Upper lobe of left lung (tissue), 6 donors: ENCODE results near the gene CSF2RB. TPM values are rescaled to one million over a fixed set of nuclear protein-coding genes. Genes with fewer than 3 reads are reported as not detected.

Experiments used
- ATAC-seq, 2 donors: fragments of 200-7000 bp; cut with Tn5 transposase; one replicate each; pipeline ENCODE4 v1.9.1; 2022; ENCODE audit warnings: mild to moderate bottlenecking in 2 of 2, moderate library complexity in 2 of 2; ENCODE audit not compliant: low FRiP score in 2 of 2
- DNase-seq, 2 donors: peaks; one replicate each; pipeline ENCODE4 v3.0.0-alpha.2; 2019 to 2020
- H3K27ac ChIP-seq, 4 donors: fragments of 200-600 bp; sonication (generic); one replicate each; pipeline ENCODE4 v1.5.1; 2016 to 2019
- H3K27me3 ChIP-seq, 4 donors: fragments of 200-600 bp; sonication (generic); one replicate each; pipeline ENCODE4 v1.5.1; 2017 to 2019
- H3K36me3 ChIP-seq, 4 donors: fragments of 200-600 bp; sonication (generic); one replicate each; pipeline ENCODE4 v1.5.1; 2016 to 2019
- H3K4me1 ChIP-seq, 4 donors: fragments of 200-600 bp; sonication (generic); one replicate each; pipeline ENCODE4 v1.5.1; 2018 to 2019
- H3K4me3 ChIP-seq, 4 donors: fragments of 200-600 bp; sonication (generic); one replicate each; pipeline ENCODE4 v1.5.1; 2017 to 2019; ENCODE audit warnings: mild to moderate bottlenecking in 2 of 4, moderate library complexity in 1 of 4
- H3K9me3 ChIP-seq, 4 donors: fragments of 200-600 bp; sonication (generic); one replicate each; pipeline ENCODE4 v1.5.1; 2018 to 2019
- CTCF ChIP-seq, 6 experiments: fragments of 450-650 bp in 4 of 6; fragments of 200-600 bp in 2 of 6; sonication (generic) in 2 of 6; IDR thresholded peaks; one replicate each; pipeline ENCODE4 v1.5.1; 2016 to 2019; ENCODE audit warnings: antibody characterized with exemption in 6 of 6
- EP300 ChIP-seq, 4 donors: sonication (generic); formaldehyde crosslinking; IDR thresholded peaks; one replicate each; pipeline ENCODE4 v1.5.1; 2017; ENCODE audit warnings: antibody characterized with exemption in 4 of 4, control low read depth in 2 of 4
- POLR2A ChIP-seq, 4 donors: fragments of 450-650 bp; IDR thresholded peaks; one replicate each; pipeline ENCODE4 v1.5.1; 2016 to 2017; ENCODE audit warnings: antibody characterized with exemption in 4 of 4, mild to moderate bottlenecking in 2 of 4
- POLR2AphosphoS5 ChIP-seq, 2 donors: sonication (generic); formaldehyde crosslinking; IDR thresholded peaks; one replicate each; pipeline ENCODE4 v1.5.1; 2017; ENCODE audit warnings: antibody characterized with exemption in 2 of 2
- WGBS, 2 donors: methylation state at CpG; one replicate each; pipeline ENCODE4 v1.1.5; 2017 to 2018; 5-methylcytosine and 5-hydroxymethylcytosine counted together
- total RNA-seq, 6 donors: library from RNA; depleted of rRNA in 4 of 6; stranded (reverse); fragments of >200 nt in 4 of 6; gene quantifications; one replicate each; pipeline versions ENCODE4 v1.1.0 to v1.2.1, GENCODE V29; 2016 to 2021
- donor health status: DM: no; HTN: no; CAD: no; lungs with moderate emphysema.
- donor health status: DM: no; HTN: yes; CAD: no; lungs with severe emphysema.

Gene CSF2RB
- total RNA-seq, 6 donors from 2014 or later, result 8.2 to 43.0 (median 24.2) TPM

DNA sequence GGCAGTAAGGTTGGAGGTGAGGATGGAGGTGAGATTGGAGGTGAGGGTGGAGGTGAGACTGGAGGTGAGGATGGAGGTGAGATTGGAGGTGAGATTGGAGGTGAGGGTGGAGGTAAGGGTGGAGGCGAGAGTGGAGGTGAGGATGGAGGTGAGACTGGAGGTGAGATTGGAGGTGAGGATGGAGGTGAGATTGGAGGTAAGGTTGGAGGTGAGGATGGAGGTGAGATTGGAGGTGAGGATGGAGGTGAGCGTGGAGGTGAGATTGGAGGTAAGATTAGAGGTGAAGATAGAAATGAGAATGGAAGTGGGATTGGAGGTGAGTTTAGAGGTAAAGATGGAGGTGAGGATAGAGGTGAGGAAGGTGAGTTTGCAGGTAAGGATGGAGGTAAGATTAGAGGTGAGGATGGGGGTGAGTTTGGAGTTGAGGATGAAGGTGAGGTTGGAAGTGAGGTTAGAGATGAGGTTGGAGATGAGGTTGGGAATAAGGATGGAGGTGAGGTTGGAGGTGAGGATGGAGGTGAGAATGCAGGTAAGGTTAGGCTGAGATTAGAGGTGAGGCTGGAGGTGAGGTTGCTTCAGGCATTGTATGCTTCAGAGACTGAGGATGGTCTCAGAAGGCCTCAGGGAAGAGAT lies 40.4 kb upstream of the CSF2RB start:
- ATAC-seq (no peak), DNase-seq (no peak)
- H3K27ac ChIP-seq, result peak overlapping the region; percentile 79 to 89 (median 85)
- H3K4me1 ChIP-seq, result peaks cover 16 to 22% (median 21%) of the 10 kb centered on the region in 4 donors
- H3K36me3 ChIP-seq, result peaks cover 0 to 14% (median 3%) of the 10 kb centered on the region in 4 donors
- H3K4me3 ChIP-seq, result no peak overlapping the region
- no peak for TF ChIP-seq POLR2AphosphoS5 (IDR thresholded peaks at IDR 0.05)
- TF ChIP-seq CTCF (IDR thresholded peaks at IDR 0.05), result no peak
- TF ChIP-seq POLR2A (IDR thresholded peaks at IDR 0.05), result no peak
- no peak for TF ChIP-seq EP300 (IDR thresholded peaks at IDR 0.05)
- H3K27me3 ChIP-seq, result no peaks in the 10 kb centered on the region
- H3K9me3 ChIP-seq, result no peaks in the 10 kb centered on the region
- WGBS, 2 donors, result 84 to 89% methylated on average over 2 of the region's 2 CpGs

GRCh38 chr22:36873614-36874308 lies 39.7 kb upstream of the CSF2RB start:
- ATAC-seq, result peak; percentile 79 to 84
- no peak overlapping the region for H3K4me3 ChIP-seq
- no peak for TF ChIP-seq POLR2A (IDR thresholded peaks at IDR 0.05)
- TF ChIP-seq EP300 (IDR thresholded peaks at IDR 0.05), result peak in 2 of 4 donors; percentile 29 to 58
- TF ChIP-seq POLR2AphosphoS5 (IDR thresholded peaks at IDR 0.05), result peak; percentile 30 to 49
- peak; percentile 35 to 81 (median 74) for TF ChIP-seq CTCF (IDR thresholded peaks at IDR 0.05)
- WGBS, 2 donors, result 18 to 31% methylated on average over 5 to 6 of the region's 6 CpGs
- no peaks in the 10 kb centered on the region for H3K9me3 ChIP-seq
- DNase-seq, result peak in 1 of 2 donors; percentile 81
- H3K4me1 ChIP-seq, result peaks cover 16 to 22% (median 21%) of the 10 kb centered on the region in 4 donors
- peaks cover 0 to 14% (median 3%) of the 10 kb centered on the region in 4 donors for H3K36me3 ChIP-seq
- H3K27me3 ChIP-seq, result no peaks in the 10 kb centered on the region
- H3K27ac ChIP-seq, result peak overlapping the region; percentile 79 to 89 (median 85)

DNA sequence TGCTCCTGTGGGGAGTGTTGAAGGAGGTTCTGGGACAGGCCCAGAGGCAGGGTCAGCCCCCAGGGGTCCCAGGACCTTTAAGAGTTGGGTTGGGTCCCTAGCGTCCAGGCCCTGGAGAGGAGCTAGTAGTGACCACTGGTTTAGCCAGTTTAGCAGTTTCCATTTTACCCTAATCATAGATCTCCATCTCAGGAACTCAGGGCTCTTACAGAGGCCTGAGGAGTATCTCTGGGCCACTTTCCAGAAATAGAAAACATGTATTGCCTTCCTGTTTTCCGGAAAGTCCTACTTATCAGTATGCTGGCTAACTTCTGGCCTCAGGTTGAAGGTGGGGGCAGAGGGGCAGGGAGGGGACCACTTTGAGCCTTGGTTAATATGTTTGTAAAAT lies 39.1 kb upstream of the CSF2RB start:
- no peak overlapping the region for H3K4me3 ChIP-seq
- no peaks in the 10 kb centered on the region for H3K9me3 ChIP-seq
- ATAC-seq (peak in 1 of 2 donors; percentile 5), DNase-seq (no peak)
- H3K27ac ChIP-seq, result peak overlapping the region; percentile 79 to 89 (median 85)
- TF ChIP-seq EP300 (IDR thresholded peaks at IDR 0.05) (no peak), POLR2A (IDR thresholded peaks at IDR 0.05) (no peak), CTCF (IDR thresholded peaks at IDR 0.05) (no peak), POLR2AphosphoS5 (IDR thresholded peaks at IDR 0.05) (no peak)
- no peaks in the 10 kb centered on the region for H3K27me3 ChIP-seq
- 45 to 54% methylated on average over 2 of the region's 2 CpGs for WGBS, 2 donors
- H3K36me3 ChIP-seq, result peaks cover 0 to 14% (median 3%) of the 10 kb centered on the region in 4 donors
- peaks cover 16 to 22% (median 21%) of the 10 kb centered on the region in 4 donors for H3K4me1 ChIP-seq

- peak overlapping the region; percentile 79 to 89 (median 85) for H3K27ac ChIP-seq
- 81 to 91% methylated on average over 8 to 9 of the region's 9 CpGs for WGBS, 2 donors
- H3K36me3 ChIP-seq, result peaks cover 0 to 14% (median 3%) of the 10 kb centered on the region in 4 donors
These were observed 38.7 kb upstream of the CSF2RB start for GRCh38 chr22:36874736-36875135.

DNA sequence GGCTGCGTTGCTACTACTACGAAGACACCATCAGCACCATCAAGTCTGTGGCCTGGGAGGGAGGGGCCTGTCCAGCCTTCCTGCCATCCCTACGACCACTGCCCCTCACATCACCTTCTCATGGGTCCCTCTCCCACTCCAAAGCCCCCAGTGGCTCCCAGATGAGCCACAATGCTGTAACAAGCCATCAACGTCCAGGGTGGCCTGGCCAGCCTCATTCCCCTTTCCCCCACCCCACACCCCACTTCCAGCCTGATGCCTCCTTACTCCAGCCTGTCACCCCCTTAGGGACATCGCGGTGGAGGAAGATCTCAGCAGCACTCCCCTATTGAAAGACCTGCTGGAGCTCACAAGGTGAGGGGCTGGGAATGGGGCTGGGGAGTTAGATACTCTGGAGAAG lies 37.7 kb upstream of the CSF2RB start:
- Histone ChIP-seq H3K4me3 (no peak overlapping the region), H3K27ac (no peak overlapping the region), H3K9me3 (no peaks in the 10 kb centered on the region), H3K27me3 (no peaks in the 10 kb centered on the region), H3K36me3 (peaks cover 0 to 14% (median 3%) of the 10 kb centered on the region in 4 donors), H3K4me1 (peaks cover 16 to 22% (median 21%) of the 10 kb centered on the region in 4 donors)
- DNase-seq, result no peak
- TF ChIP-seq POLR2AphosphoS5 (IDR thresholded peaks at IDR 0.05), result no peak
- ATAC-seq, result no peak
- WGBS, 2 donors, result 86 to 88% methylated on average over 6 of the region's 6 CpGs

More at GRCh38 chr22:36874736-36875135, 38.7 kb upstream of the CSF2RB start:
- TF ChIP-seq POLR2AphosphoS5 (IDR thresholded peaks at IDR 0.05) (no peak), EP300 (IDR thresholded peaks at IDR 0.05) (no peak)
- no peaks in the 10 kb centered on the region for H3K9me3 ChIP-seq
- ATAC-seq (no peak), DNase-seq (no peak)
- peaks cover 16 to 22% (median 21%) of the 10 kb centered on the region in 4 donors for H3K4me1 ChIP-seq
- H3K4me3 ChIP-seq, result no peak overlapping the region
- H3K27me3 ChIP-seq, result no peaks in the 10 kb centered on the region
